IMR-90 (cell line): Measurements from ENCODE around the gene SRD5A1. TPM values are rescaled to one million over a fixed set of nuclear protein-coding genes. Genes with fewer than 3 reads are reported as not detected.

ENCODE experiments used
- ATAC-seq: fragments of 200-7000 bp; cut with Tn5 transposase; 2 replicates; pipeline ENCODE4 v1.9.1; 2020; ENCODE audit warnings: low read depth, mild to moderate bottlenecking, moderate library complexity
- BruUV-seq: library from RNA; stranded (reverse); fragments of 400-500 nt; replicated peaks from 2 replicates; lab custom pipeline; 2021; lab: Mats Ljungman, UMichigan
- CTCF ChIA-PET: fragments of 300-600 bp; formaldehyde crosslinking; extraction: SDS; loops from one replicate; lab custom pipeline; 2021; ENCODE audit warnings: antibody characterized with exemption; lab: Yijun Ruan, JAX
- POLR2A ChIA-PET: fragments of 300-600 bp; sonication (Branson Sonifier 250); formaldehyde crosslinking; loops from one replicate; lab custom pipeline; 2022; ENCODE audit warnings: antibody characterized with exemption; ENCODE audit not compliant: unreplicated experiment; lab: Charles Lee
- DNase-seq: peaks from one replicate; pipeline ENCODE4 v3.0.0; 2013
- H2AFZ ChIP-seq: replicated peaks from 2 replicates; pipeline ENCODE3; 2013; ENCODE audit warnings: low read length, mild to moderate bottlenecking; ENCODE audit not compliant: poor library complexity
- H2AK5ac ChIP-seq: 2 replicates; pipeline ENCODE4 v1.6.1; 2013; ENCODE audit warnings: low read depth, low read length, inconsistent platforms
- H2AK9ac ChIP-seq: replicated peaks from 2 replicates; pipeline ENCODE3; 2013; ENCODE audit warnings: mild to moderate bottlenecking, low read depth, low read length, moderate library complexity; ENCODE audit not compliant: poor library complexity
- H2BK120ac ChIP-seq: 2 replicates; pipeline ENCODE4 v1.6.1; 2013; ENCODE audit warnings: low read depth, low read length, inconsistent platforms
- H2BK15ac ChIP-seq: 3 replicates; pipeline ENCODE4 v1.6.1; 2013; ENCODE audit warnings: low read depth, low read length, inconsistent platforms
- H2BK20ac ChIP-seq: 2 replicates; pipeline ENCODE4 v1.6.1; 2013; ENCODE audit warnings: low read depth, mild to moderate bottlenecking, inconsistent platforms, low read length, moderate library complexity
- H2BK5ac ChIP-seq: 2 replicates; pipeline ENCODE4 v1.6.1; 2013; ENCODE audit warnings: mild to moderate bottlenecking, low read depth, low read length, inconsistent platforms; ENCODE audit not compliant: poor library complexity, severe bottlenecking
- H3K14ac ChIP-seq: replicated peaks from 2 replicates; pipeline ENCODE4 v1.6.1; 2013; ENCODE audit warnings: low read depth, low read length, inconsistent platforms
- H3K18ac ChIP-seq: 2 replicates; pipeline ENCODE4 v1.6.1; 2013; ENCODE audit warnings: low read depth, low read length, control low read depth
- H3K23ac ChIP-seq: 2 replicates; pipeline ENCODE4 v1.6.1; 2013; ENCODE audit warnings: low read depth, low read length, inconsistent platforms
- H3K27ac ChIP-seq: 2 replicates; pipeline ENCODE4 v1.5.1; 2013; ENCODE audit warnings: mild to moderate bottlenecking, control low read depth, low read length; ENCODE audit not compliant: insufficient read depth
- H3K27me3 ChIP-seq: 2 replicates; pipeline ENCODE4 v1.6.1; 2013; ENCODE audit warnings: low read length; ENCODE audit not compliant: control insufficient read depth, insufficient read depth
- H3K36me3 ChIP-seq: 2 replicates; pipeline ENCODE4 v1.6.1; 2013; ENCODE audit warnings: low read length, mixed read lengths; ENCODE audit not compliant: control insufficient read depth, insufficient read depth
- H3K4ac ChIP-seq: 2 replicates; pipeline ENCODE4 v1.6.1; 2013; ENCODE audit warnings: low read depth, low read length, inconsistent platforms
- H3K4me1 ChIP-seq: 2 replicates; pipeline ENCODE4 v1.6.1; 2013; ENCODE audit warnings: low read length, mixed read lengths; ENCODE audit not compliant: control insufficient read depth, insufficient read depth
- H3K4me2 ChIP-seq: 2 replicates; pipeline ENCODE4 v1.6.1; 2013; ENCODE audit warnings: low read depth, mild to moderate bottlenecking, control low read depth, low read length, moderate library complexity
- H3K4me3 ChIP-seq: 2 replicates; pipeline ENCODE4 v1.5.1; 2013; ENCODE audit warnings: low read depth, mild to moderate bottlenecking, control low read depth, low read length, moderate library complexity; ENCODE audit not compliant: insufficient read depth
- H3K56ac ChIP-seq: 2 replicates; pipeline ENCODE4 v1.6.1; 2013; ENCODE audit warnings: low read length, inconsistent platforms; ENCODE audit not compliant: insufficient read depth; ENCODE audit errors: extremely low read depth
- H3K79me1 ChIP-seq, 2 experiments: 2 replicates each; pipeline ENCODE4 v1.6.1; 2013; ENCODE audit warnings: low read length in 2 of 2, inconsistent platforms in 1 of 2, low read depth in 1 of 2
- H3K9ac ChIP-seq: 2 replicates; pipeline ENCODE4 v1.6.1; 2013; ENCODE audit warnings: low read depth, low read length, control low read depth
- H3K9me1 ChIP-seq: 2 replicates; pipeline ENCODE4 v1.6.1; 2013; ENCODE audit warnings: low read length, inconsistent platforms; ENCODE audit not compliant: insufficient read depth
- H3K9me3 ChIP-seq: 2 replicates; pipeline ENCODE4 v1.6.1; 2013; ENCODE audit warnings: low read length; ENCODE audit not compliant: control insufficient read depth, insufficient read depth
- H4K20me1 ChIP-seq: 2 replicates; pipeline ENCODE4 v1.6.1; 2013; ENCODE audit warnings: low read length, inconsistent platforms; ENCODE audit not compliant: insufficient read depth
- H4K5ac ChIP-seq: 2 replicates; pipeline ENCODE4 v1.6.1; 2013; ENCODE audit warnings: mild to moderate bottlenecking, low read depth, low read length, control low read depth
- H4K8ac ChIP-seq, 2 experiments: 2 replicates each; pipeline ENCODE4 v1.6.1; 2013; ENCODE audit warnings: low read depth in 2 of 2, low read length in 2 of 2, control low read depth in 1 of 2, inconsistent platforms in 1 of 2
- H4K91ac ChIP-seq: 2 replicates; pipeline ENCODE4 v1.6.1; 2013; ENCODE audit warnings: low read depth, low read length, inconsistent platforms; ENCODE audit not compliant: insufficient read depth
- CHD1 ChIP-seq: IDR thresholded peaks from 2 replicates; pipeline ENCODE4 v1.6.1; 2012; ENCODE audit warnings: low read depth, low read length, improper control_type of control experiment
- FOS ChIP-seq: fragments of 150-350 bp; IDR thresholded peaks from 2 replicates; pipeline ENCODE4 v1.6.1; 2016; ENCODE audit warnings: low read depth, low read length
- MAZ ChIP-seq: IDR thresholded peaks from 2 replicates; pipeline ENCODE4 v1.6.1; 2012; ENCODE audit warnings: low read depth, mild to moderate bottlenecking, low read length, improper control_type of control experiment, moderate library complexity, borderline replicate concordance
- MXI1 ChIP-seq: IDR thresholded peaks from 2 replicates; pipeline ENCODE4 v1.6.1; 2012; ENCODE audit warnings: low read depth, mild to moderate bottlenecking, low read length, moderate library complexity, borderline replicate concordance
- RAD21 ChIP-seq: IDR thresholded peaks from 2 replicates; pipeline ENCODE4 v1.6.1; 2012; ENCODE audit warnings: low read length, improper control_type of control experiment
- RCOR1 ChIP-seq: IDR thresholded peaks from 2 replicates; pipeline ENCODE4 v1.6.1; 2012; ENCODE audit warnings: mild to moderate bottlenecking, low read length, improper control_type of control experiment; ENCODE audit not compliant: insufficient replicate concordance
- SMC3 ChIP-seq: fragments of 150-350 bp; IDR thresholded peaks from 2 replicates; pipeline ENCODE4 v1.6.1; 2016; ENCODE audit warnings: low read depth, mild to moderate bottlenecking, antibody characterized with exemption, low read length, moderate library complexity
- WGBS, 2 experiments: methylation state at CpG; one replicate each; pipeline versions ENCODE4 v1.1.5 to v1.1.7; 2013; ENCODE audit warnings: missing lambda C conversion rate in 2 of 2; ENCODE audit not compliant: insufficient read length in 1 of 2; ENCODE audit errors: extremely low coverage in 2 of 2; 5-methylcytosine and 5-hydroxymethylcytosine counted together
- dilution Hi-C: fragments of 300-500 bp; cut with HindIII; formaldehyde crosslinking; loops from one replicate; pipeline ENCODE4 v1.14.3; 2018; ENCODE audit warnings: low sequenced_read_pairs; ENCODE audit not compliant: unreplicated experiment
- in situ Hi-C: fragments of 300-500 bp; cut with MboI; formaldehyde crosslinking; loops from 3 replicates; pipeline ENCODE4 v1.14.3; 2019; ENCODE audit warnings: low sequenced_read_pairs, inconsistent platforms, mixed read lengths
- intact Hi-C: fragments of 100-400 bp; cut with micrococcal nuclease; formaldehyde crosslinking; loops from 2 replicates; pipeline ENCODE4 v1.10.0; 2022
- polyA plus RNA-seq, 3 experiments: library from polyadenylated mRNA; depleted of rRNA; stranded (reverse); fragments of >200 nt; gene quantifications; 2 replicates each; pipeline ENCODE4 v1.2.3, GENCODE V29; 2012; ENCODE audit warnings: low replicate concordance in 1 of 3
- total RNA-seq: library from RNA; depleted of rRNA; stranded (reverse); fragments of >200 nt; gene quantifications from 2 replicates; pipeline ENCODE4 v1.2.3, GENCODE V29; 2012
- TF ChIP-seq, protein P1 (sequence below): fragments of 150-350 bp; IDR thresholded peaks from 2 replicates; pipeline ENCODE4 v1.6.1; 2016; ENCODE audit warnings: low read depth, mild to moderate bottlenecking, low read length, moderate library complexity, borderline replicate concordance

The SRD5A1 gene
- total and polyA plus RNA-seq, 2 of the 4 experiments (the other 2 are of a cell fraction) = 6.3 to 18.2 TPM

DNA sequence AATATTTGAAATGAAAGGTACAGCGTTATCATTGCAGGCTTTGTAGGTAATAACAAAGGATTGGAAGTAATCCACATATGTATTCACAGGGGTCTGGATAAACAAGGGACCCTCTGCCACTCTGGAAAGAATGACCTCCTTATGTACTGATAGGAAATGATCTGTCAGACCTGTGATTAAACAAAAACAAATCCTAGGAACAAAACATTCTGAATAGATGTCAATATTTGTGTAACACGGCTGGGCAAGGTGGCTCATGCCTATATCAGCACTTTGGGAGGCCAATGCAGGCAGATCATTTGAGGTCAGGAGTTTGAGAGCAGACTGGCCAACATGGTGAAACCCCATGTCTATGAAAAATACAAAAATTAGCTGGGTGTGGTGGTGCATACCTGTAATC is 42.7 kb upstream of the SRD5A1 start:
- in situ Hi-C loops = loop anchor here (10.0 kb wide), 1 partner anchor 216 kb away; the partner anchor contains the start of gene MED10

More for the DNA sequence above, 42.7 kb upstream of the SRD5A1 start:
- H4K5ac ChIP-seq = no peak overlapping the region
- ChIA-PET CTCF (no interaction called here), POLR2A (no interaction called here)
- H2BK15ac ChIP-seq = no peak overlapping the region
- no peaks in the 10 kb centered on the region for H3K79me1 ChIP-seq
- TF ChIP-seq RCOR1 = no peak
- TF ChIP-seq, protein P1, sequence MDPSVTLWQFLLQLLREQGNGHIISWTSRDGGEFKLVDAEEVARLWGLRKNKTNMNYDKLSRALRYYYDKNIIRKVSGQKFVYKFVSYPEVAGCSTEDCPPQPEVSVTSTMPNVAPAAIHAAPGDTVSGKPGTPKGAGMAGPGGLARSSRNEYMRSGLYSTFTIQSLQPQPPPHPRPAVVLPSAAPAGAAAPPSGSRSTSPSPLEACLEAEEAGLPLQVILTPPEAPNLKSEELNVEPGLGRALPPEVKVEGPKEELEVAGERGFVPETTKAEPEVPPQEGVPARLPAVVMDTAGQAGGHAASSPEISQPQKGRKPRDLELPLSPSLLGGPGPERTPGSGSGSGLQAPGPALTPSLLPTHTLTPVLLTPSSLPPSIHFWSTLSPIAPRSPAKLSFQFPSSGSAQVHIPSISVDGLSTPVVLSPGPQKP = no peak
- TF ChIP-seq CHD1 = no peak
- TF ChIP-seq FOS = no peak
- no peak for TF ChIP-seq SMC3
- TF ChIP-seq MAZ = no peak
- TF ChIP-seq MXI1 = no peak
- TF ChIP-seq RAD21 = no peak
- dilution Hi-C loops = no loop called here
- no peak overlapping the region for H2BK120ac ChIP-seq
- H2AK5ac ChIP-seq = no peak overlapping the region
- H3K9me3 ChIP-seq = no peaks in the 10 kb centered on the region
- H3K9me1 ChIP-seq = no peaks in the 10 kb centered on the region
- no peak overlapping the region for H3K4ac ChIP-seq
- no peak overlapping the region for H3K23ac ChIP-seq
- no CpG with 5 or more reads among the region's 2 CpGs for WGBS, 2 experiments
- H4K8ac ChIP-seq = no peak overlapping the region
- no peak overlapping the region for H3K18ac ChIP-seq
- no peak overlapping the region for H3K14ac ChIP-seq
- H2AK9ac ChIP-seq = no peak overlapping the region
- H2AFZ ChIP-seq = no peak overlapping the region
- H3K9ac ChIP-seq = no peak overlapping the region
- no peaks in the 10 kb centered on the region for H3K4me1 ChIP-seq
- H3K4me3 ChIP-seq = no peak overlapping the region
- H2BK20ac ChIP-seq = no peak overlapping the region
- intact Hi-C loops = no loop called here
- no peak overlapping the region for H3K56ac ChIP-seq
- no peak overlapping the region for H3K27ac ChIP-seq
- H3K27me3 ChIP-seq = peaks cover 9% of the 10 kb centered on the region
- BruUV-seq = no TSS peak
- no peak overlapping the region for H2BK5ac ChIP-seq
- no peak overlapping the region for H3K4me2 ChIP-seq
- no peak overlapping the region for H4K91ac ChIP-seq
- no peaks in the 10 kb centered on the region for H3K36me3 ChIP-seq
- no peak for ATAC-seq
- no peak for DNase-seq
- no peaks in the 10 kb centered on the region for H4K20me1 ChIP-seq
